ENCODE measurements around the gene SENP1. TPM values are rescaled to one million over a fixed set of nuclear protein-coding genes. Genes with fewer than 3 reads are reported as not detected.
"Not testable (repeated sequence)": the region's sequence is repeated elsewhere in the genome, so short reads cannot be mapped to it uniquely, and the experiment has no call there.

Gene SENP1
- polyA plus RNA-seq, 2 of the 4 experiments (the other 2 are of a cell fraction) = 13.9 to 49.3 TPM

GRCh38 chr12:48125985-48126384 lies 20.1 kb upstream of the SENP1 start:
- no peak for DNase-seq (ENCODE audit: low read depth in 1 of 2, low spot score in 1 of 2)
- no peak for ATAC-seq
- POLR2A ChIA-PET = no interaction called here
- CTCF ChIA-PET = interaction anchor here (1.2 to 1.7 kb wide), 3 partner anchors 10 to 64 kb away, joined by 3 to 5 read pairs (median 3); no protein-coding TSS in a partner anchor
- WGBS (ENCODE audit: missing lambda C conversion rate) = 91% methylated on average over 4 of the region's 4 CpGs
- H3K4me1 ChIP-seq = no peaks in the 10 kb centered on the region
- H3K4me2 ChIP-seq = no peak overlapping the region
- TF ChIP-seq CBX2 (IDR thresholded peaks at IDR 0.05; ENCODE audit: borderline replicate concordance, low read depth) (no peak), HDAC2 (IDR thresholded peaks at IDR 0.05) (no peak), CBX8 (IDR thresholded peaks at IDR 0.05) (no peak), MAZ (IDR thresholded peaks at IDR 0.05; ENCODE audit: borderline replicate concordance, low read depth, low read length) (no peak), KDM5A (IDR thresholded peaks at IDR 0.05) (no peak), FOXS1 (CRISPR knock-in tag; IDR thresholded peaks at IDR 0.05) (no peak), CHD4 (IDR thresholded peaks at IDR 0.05; ENCODE audit: borderline replicate concordance) (no peak), RNF2 (IDR thresholded peaks at IDR 0.05; ENCODE audit: borderline replicate concordance, low read depth) (no peak), ZFP36 (IDR thresholded peaks at IDR 0.05; ENCODE audit: borderline replicate concordance, partially characterized antibody) (no peak), JUNB (IDR thresholded peaks at IDR 0.05) (no peak), SREBF2 (IDR thresholded peaks at IDR 0.05) (no peak), NFE2L2 (conservative IDR thresholded peaks at IDR 0.05; ENCODE audit: low read length) (no peak), POLR2A (IDR thresholded peaks at IDR 0.05; ENCODE audit: low read length) (no peak)
- TF ChIP-seq, protein P1, sequence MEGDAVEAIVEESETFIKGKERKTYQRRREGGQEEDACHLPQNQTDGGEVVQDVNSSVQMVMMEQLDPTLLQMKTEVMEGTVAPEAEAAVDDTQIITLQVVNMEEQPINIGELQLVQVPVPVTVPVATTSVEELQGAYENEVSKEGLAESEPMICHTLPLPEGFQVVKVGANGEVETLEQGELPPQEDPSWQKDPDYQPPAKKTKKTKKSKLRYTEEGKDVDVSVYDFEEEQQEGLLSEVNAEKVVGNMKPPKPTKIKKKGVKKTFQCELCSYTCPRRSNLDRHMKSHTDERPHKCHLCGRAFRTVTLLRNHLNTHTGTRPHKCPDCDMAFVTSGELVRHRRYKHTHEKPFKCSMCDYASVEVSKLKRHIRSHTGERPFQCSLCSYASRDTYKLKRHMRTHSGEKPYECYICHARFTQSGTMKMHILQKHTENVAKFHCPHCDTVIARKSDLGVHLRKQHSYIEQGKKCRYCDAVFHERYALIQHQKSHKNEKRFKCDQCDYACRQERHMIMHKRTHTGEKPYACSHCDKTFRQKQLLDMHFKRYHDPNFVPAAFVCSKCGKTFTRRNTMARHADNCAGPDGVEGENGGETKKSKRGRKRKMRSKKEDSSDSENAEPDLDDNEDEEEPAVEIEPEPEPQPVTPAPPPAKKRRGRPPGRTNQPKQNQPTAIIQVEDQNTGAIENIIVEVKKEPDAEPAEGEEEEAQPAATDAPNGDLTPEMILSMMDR (IDR thresholded peaks at IDR 0.05) = no peak
- TF ChIP-seq, protein P2, sequence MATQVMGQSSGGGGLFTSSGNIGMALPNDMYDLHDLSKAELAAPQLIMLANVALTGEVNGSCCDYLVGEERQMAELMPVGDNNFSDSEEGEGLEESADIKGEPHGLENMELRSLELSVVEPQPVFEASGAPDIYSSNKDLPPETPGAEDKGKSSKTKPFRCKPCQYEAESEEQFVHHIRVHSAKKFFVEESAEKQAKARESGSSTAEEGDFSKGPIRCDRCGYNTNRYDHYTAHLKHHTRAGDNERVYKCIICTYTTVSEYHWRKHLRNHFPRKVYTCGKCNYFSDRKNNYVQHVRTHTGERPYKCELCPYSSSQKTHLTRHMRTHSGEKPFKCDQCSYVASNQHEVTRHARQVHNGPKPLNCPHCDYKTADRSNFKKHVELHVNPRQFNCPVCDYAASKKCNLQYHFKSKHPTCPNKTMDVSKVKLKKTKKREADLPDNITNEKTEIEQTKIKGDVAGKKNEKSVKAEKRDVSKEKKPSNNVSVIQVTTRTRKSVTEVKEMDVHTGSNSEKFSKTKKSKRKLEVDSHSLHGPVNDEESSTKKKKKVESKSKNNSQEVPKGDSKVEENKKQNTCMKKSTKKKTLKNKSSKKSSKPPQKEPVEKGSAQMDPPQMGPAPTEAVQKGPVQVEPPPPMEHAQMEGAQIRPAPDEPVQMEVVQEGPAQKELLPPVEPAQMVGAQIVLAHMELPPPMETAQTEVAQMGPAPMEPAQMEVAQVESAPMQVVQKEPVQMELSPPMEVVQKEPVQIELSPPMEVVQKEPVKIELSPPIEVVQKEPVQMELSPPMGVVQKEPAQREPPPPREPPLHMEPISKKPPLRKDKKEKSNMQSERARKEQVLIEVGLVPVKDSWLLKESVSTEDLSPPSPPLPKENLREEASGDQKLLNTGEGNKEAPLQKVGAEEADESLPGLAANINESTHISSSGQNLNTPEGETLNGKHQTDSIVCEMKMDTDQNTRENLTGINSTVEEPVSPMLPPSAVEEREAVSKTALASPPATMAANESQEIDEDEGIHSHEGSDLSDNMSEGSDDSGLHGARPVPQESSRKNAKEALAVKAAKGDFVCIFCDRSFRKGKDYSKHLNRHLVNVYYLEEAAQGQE (IDR thresholded peaks at IDR 0.05) = no peak
- TF ChIP-seq, protein P3, sequence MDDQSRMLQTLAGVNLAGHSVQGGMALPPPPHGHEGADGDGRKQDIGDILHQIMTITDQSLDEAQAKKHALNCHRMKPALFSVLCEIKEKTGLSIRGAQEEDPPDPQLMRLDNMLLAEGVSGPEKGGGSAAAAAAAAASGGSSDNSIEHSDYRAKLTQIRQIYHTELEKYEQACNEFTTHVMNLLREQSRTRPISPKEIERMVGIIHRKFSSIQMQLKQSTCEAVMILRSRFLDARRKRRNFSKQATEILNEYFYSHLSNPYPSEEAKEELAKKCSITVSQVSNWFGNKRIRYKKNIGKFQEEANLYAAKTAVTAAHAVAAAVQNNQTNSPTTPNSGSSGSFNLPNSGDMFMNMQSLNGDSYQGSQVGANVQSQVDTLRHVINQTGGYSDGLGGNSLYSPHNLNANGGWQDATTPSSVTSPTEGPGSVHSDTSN (IDR thresholded peaks at IDR 0.05) = no peak
- H3K4me3 ChIP-seq = no peak overlapping the region
- no peak overlapping the region for H3K27ac ChIP-seq
- no peak for FAIRE-seq
- H3K9me3 ChIP-seq = no peaks in the 10 kb centered on the region

DNA sequence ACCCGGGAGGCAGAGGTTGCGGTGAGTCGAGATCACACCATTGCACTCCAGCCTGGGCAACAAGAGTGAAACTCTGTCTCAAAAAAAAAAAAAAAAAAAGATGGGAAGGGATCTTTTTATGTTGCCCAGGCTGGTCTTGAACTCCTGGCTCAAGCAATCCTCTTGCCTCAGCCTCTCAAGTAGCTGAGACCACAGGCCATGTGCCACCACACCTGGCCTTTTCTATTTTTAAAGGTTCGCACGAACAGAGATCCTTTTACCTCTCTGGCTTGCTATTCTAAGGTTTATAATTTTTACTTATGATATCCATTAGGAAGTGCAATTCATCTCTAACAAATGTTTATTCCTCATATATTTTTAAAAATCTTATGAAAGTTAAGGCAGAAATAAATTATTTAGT lies 19.7 kb upstream of the SENP1 start:
- H3K27ac ChIP-seq; FAIRE-seq; ATAC-seq; POLR2A ChIA-PET; H3K4me1 ChIP-seq; H3K9me3 ChIP-seq; H3K4me2 ChIP-seq; DNase-seq (ENCODE audit: low read depth in 1 of 2, low spot score in 1 of 2); H3K4me3 ChIP-seq: not testable (repeated sequence)
- 94% methylated on average over 4 of the region's 5 CpGs for WGBS (ENCODE audit: missing lambda C conversion rate)
- CTCF ChIA-PET = interaction anchor here (1.1 to 1.6 kb wide), 3 partner anchors 15 to 65 kb away, joined by 3 to 5 read pairs (median 3); no protein-coding TSS in a partner anchor

- POLR2A ChIA-PET = no interaction called here
- Histone ChIP-seq H3K27ac (no peak overlapping the region), H3K4me3 (no peak overlapping the region), H3K4me2 (no peak overlapping the region), H3K9me3 (no peaks in the 10 kb centered on the region), H3K4me1 (peaks cover 15% of the 10 kb centered on the region)
- CTCF ChIA-PET = interaction anchor here (2.0 kb wide), 1 partner anchor 9 kb away, joined by 4 read pairs; no protein-coding TSS in a partner anchor
- ATAC-seq (no peak), DNase-seq (ENCODE audit: low read depth in 1 of 2, low spot score in 1 of 2) (no peak), FAIRE-seq (no peak)
- TF ChIP-seq TFCP2L1 (CRISPR knock-in tag; IDR thresholded peaks at IDR 0.05) = no peak
- WGBS (ENCODE audit: missing lambda C conversion rate) = 65% methylated on average over 4 of the region's 4 CpGs
Observed at GRCh38 chr12:48123169-48123568, 17.3 kb upstream of the SENP1 start.

Data from A549 (cell line).